NCI-H2196 (cell line): ENCODE data around the gene TRAF1.

ENCODE experiments used
- DNase-seq: peaks from one replicate; lab custom pipeline; 2025; ENCODE audit not compliant: unreplicated experiment; lab: John Stamatoyannopoulos, UW

TRAF1 gene

DNA sequence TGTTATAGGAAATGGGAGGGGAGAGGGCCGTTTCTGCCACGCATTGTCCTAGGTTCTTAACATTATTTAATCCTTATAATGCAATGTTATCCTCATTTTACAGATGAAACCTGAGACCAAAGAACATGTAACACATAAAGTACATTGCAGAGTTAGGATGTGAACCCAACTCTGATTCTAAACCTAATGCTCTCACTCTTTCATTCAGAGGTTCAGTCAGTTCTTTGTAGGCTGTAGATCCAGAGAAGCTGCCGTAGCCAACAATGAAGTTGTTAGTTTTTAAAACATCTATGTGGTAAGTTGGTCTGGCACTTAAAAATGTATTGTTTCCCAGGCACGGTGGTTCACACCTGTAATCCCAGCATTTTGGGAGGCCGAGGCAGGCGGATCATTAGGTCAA is 73.4 kb downstream of the TRAF1 start:
- DNase-seq = no peak
